H1 (cell line): ENCODE data around the gene FAM72B. TPM values are rescaled to one million over a fixed set of nuclear protein-coding genes. Genes with fewer than 3 reads are reported as not detected.
"Not testable (repeated sequence)": the region's sequence is repeated elsewhere in the genome, so short reads cannot be mapped to it uniquely, and the experiment has no call there.

Source experiments
- CTCF ChIA-PET: fragments of 300-600 bp; sonication (Branson Sonifier 250); formaldehyde crosslinking; loops from one replicate; lab custom pipeline; 2021; ENCODE audit not compliant: partially characterized antibody; lab: Charles Lee
- POLR2A ChIA-PET: fragments of 300-600 bp; sonication (Branson Sonifier 250); formaldehyde crosslinking; loops from one replicate; lab custom pipeline; 2021; ENCODE audit warnings: inconsistent platforms; ENCODE audit not compliant: partially characterized antibody; lab: Charles Lee
- DNase-seq, 2 experiments: peaks; one replicate each; pipeline versions ENCODE4 v3.0.0 to v3.0.0-alpha.2; 2010 to 2022; ENCODE audit warnings: low spot score in 2 of 2, low read depth in 1 of 2, mixed read lengths in 1 of 2
- FAIRE-seq: peaks from 2 replicates; lab custom pipeline; 2011; peaks lifted over from hg19 to GRCh38; lab: Jason Lieb, UNC
- H2AFZ ChIP-seq: 2 replicates; pipeline ENCODE4 v1.8.1; 2012; ENCODE audit warnings: low read length, inconsistent platforms
- H2AK5ac ChIP-seq: 2 replicates; pipeline ENCODE4 v1.6.1; 2013; ENCODE audit warnings: low read depth, low read length
- H2BK120ac ChIP-seq: replicated peaks from 2 replicates; pipeline ENCODE3; 2013; ENCODE audit warnings: low read depth, low read length, inconsistent platforms
- H2BK12ac ChIP-seq: 2 replicates; pipeline ENCODE4 v1.6.1; 2013; ENCODE audit warnings: low read depth, low read length
- H2BK15ac ChIP-seq: 2 replicates; pipeline ENCODE4 v1.6.1; 2013; ENCODE audit warnings: low read length
- H2BK20ac ChIP-seq: 2 replicates; pipeline ENCODE4 v1.6.1; 2013; ENCODE audit warnings: low read length
- H2BK5ac ChIP-seq: 2 replicates; pipeline ENCODE4 v1.6.1; 2013; ENCODE audit warnings: low read depth, low read length
- H3K14ac ChIP-seq: 2 replicates; pipeline ENCODE4 v1.6.1; 2013; ENCODE audit warnings: inconsistent platforms; ENCODE audit not compliant: insufficient read length
- H3K18ac ChIP-seq: 2 replicates; pipeline ENCODE4 v1.6.1; 2013; ENCODE audit warnings: low read length; ENCODE audit errors: extremely low read depth
- H3K23ac ChIP-seq: 2 replicates; pipeline ENCODE4 v1.6.1; 2013; ENCODE audit warnings: inconsistent platforms; ENCODE audit not compliant: insufficient read length
- H3K23me2 ChIP-seq: 2 replicates; pipeline ENCODE4 v1.6.1; 2013; ENCODE audit warnings: low read depth, low read length
- H3K27ac ChIP-seq: 2 replicates; pipeline ENCODE4 v1.6.1; 2011; ENCODE audit warnings: low read depth, low read length, inconsistent platforms
- H3K27me3 ChIP-seq, 4 experiments: replicated peaks in 1 of 4; 1 replicate in 1 of 4; 2 replicates in 3 of 4; pipeline versions ENCODE4 v1.6.1 to v1.8.1; 2011 to 2013; ENCODE audit warnings: low read length in 3 of 4, mild to moderate bottlenecking in 3 of 4, inconsistent platforms in 2 of 4, mixed read lengths in 2 of 4, moderate library complexity in 1 of 4; ENCODE audit not compliant: control insufficient read depth in 3 of 4, insufficient read depth in 3 of 4; ENCODE audit errors: extremely low read depth in 1 of 4
- H3K36me3 ChIP-seq, 4 experiments: 2 replicates each; pipeline versions ENCODE4 v1.6.1 to v1.8.1; 2011 to 2013; ENCODE audit warnings: mild to moderate bottlenecking in 4 of 4, low read length in 3 of 4, moderate library complexity in 2 of 4, control low read depth in 1 of 4, inconsistent platforms in 1 of 4; ENCODE audit not compliant: insufficient read depth in 4 of 4, control insufficient read depth in 2 of 4
- H3K4ac ChIP-seq: replicated peaks from 2 replicates; pipeline ENCODE3; 2013; ENCODE audit warnings: low read length, low read depth, mixed read lengths, inconsistent platforms; ENCODE audit not compliant: insufficient read length
- H3K4me1 ChIP-seq, 4 experiments: replicated peaks in 1 of 4; 1 replicate in 1 of 4; 2 replicates in 3 of 4; pipeline versions ENCODE4 v1.6.1 to v1.8.1; 2011 to 2013; ENCODE audit warnings: low read length in 3 of 4, inconsistent platforms in 2 of 4, mixed read lengths in 1 of 4; ENCODE audit not compliant: insufficient read depth in 4 of 4, control insufficient read depth in 3 of 4
- H3K4me2 ChIP-seq, 2 experiments: 2 replicates each; pipeline versions ENCODE4 v1.6.1 to v1.8.1; 2011 to 2013; ENCODE audit warnings: low read depth in 2 of 2, low read length in 2 of 2, control low read depth in 1 of 2, inconsistent platforms in 1 of 2, mild to moderate bottlenecking in 1 of 2; ENCODE audit not compliant: insufficient read depth in 1 of 2
- H3K4me3 ChIP-seq, 4 experiments: fragments of 200-600, 300-600 bp in 1 of 4; sonication (generic), shearing (Covaris generic), sonication (Bioruptor Twin) in 1 of 4; 2 replicates each; pipeline versions ENCODE4 v1.5.1 to v1.8.1; 2011 to 2016; ENCODE audit warnings: low read length in 4 of 4, low read depth in 3 of 4, control low read depth in 2 of 4, inconsistent platforms in 2 of 4, mild to moderate bottlenecking in 2 of 4, mixed read lengths in 1 of 4, moderate library complexity in 1 of 4; ENCODE audit not compliant: insufficient read depth in 2 of 4; ENCODE audit errors: extremely low read depth in 1 of 4
- H3K56ac ChIP-seq: replicated peaks from 2 replicates; pipeline ENCODE3; 2013; ENCODE audit warnings: low read depth, mild to moderate bottlenecking, mixed read lengths, low read length, inconsistent platforms; ENCODE audit not compliant: insufficient read length
- H3K79me1 ChIP-seq: 2 replicates; pipeline ENCODE4 v1.6.1; 2013; ENCODE audit warnings: low read depth, low read length, control low read depth
- H3K79me2 ChIP-seq, 2 experiments: 2 replicates each; pipeline versions ENCODE4 v1.6.1 to v1.8.1; 2012 to 2013; ENCODE audit warnings: low read length in 2 of 2, mild to moderate bottlenecking in 2 of 2, inconsistent platforms in 1 of 2; ENCODE audit not compliant: insufficient read depth in 2 of 2, control insufficient read depth in 1 of 2
- H3K9ac ChIP-seq, 4 experiments: replicated peaks in 1 of 4; 1 replicate in 1 of 4; 2 replicates in 3 of 4; pipeline versions ENCODE4 v1.6.1 to v1.8.1; 2011 to 2013; ENCODE audit warnings: low read depth in 3 of 4, low read length in 3 of 4, control low read depth in 2 of 4, mild to moderate bottlenecking in 2 of 4, moderate library complexity in 2 of 4, inconsistent platforms in 1 of 4; ENCODE audit errors: extremely low read depth in 1 of 4
- H3K9me3 ChIP-seq, 2 experiments: 2 replicates each; pipeline versions ENCODE4 v1.6.1 to v1.8.1; 2012 to 2013; ENCODE audit warnings: mild to moderate bottlenecking in 2 of 2, moderate library complexity in 2 of 2, control low read depth in 1 of 2, inconsistent platforms in 1 of 2, low read depth in 1 of 2, low read length in 1 of 2, mixed read lengths in 1 of 2; ENCODE audit not compliant: insufficient read depth in 2 of 2
- H4K20me1 ChIP-seq, 2 experiments: replicated peaks in 1 of 2; 2 replicates each; pipeline versions ENCODE3 to v1.8.1; 2011 to 2013; ENCODE audit warnings: inconsistent platforms in 2 of 2, low read length in 2 of 2, mild to moderate bottlenecking in 1 of 2; ENCODE audit not compliant: insufficient read depth in 2 of 2, control insufficient read depth in 1 of 2
- H4K5ac ChIP-seq: 2 replicates; pipeline ENCODE4 v1.6.1; 2013; ENCODE audit warnings: low read length, low read depth, mixed read lengths, inconsistent platforms; ENCODE audit not compliant: insufficient read length
- H4K8ac ChIP-seq: 2 replicates; pipeline ENCODE4 v1.8.0; 2013; ENCODE audit warnings: mild to moderate bottlenecking, moderate library complexity, low read length, inconsistent platforms; ENCODE audit not compliant: insufficient read depth; ENCODE audit errors: extremely low read depth
- H4K91ac ChIP-seq: replicated peaks from 2 replicates; pipeline ENCODE3; 2013; ENCODE audit warnings: low read length, mixed read lengths, inconsistent platforms; ENCODE audit not compliant: insufficient read length
- WGBS, 2 experiments: shearing (Covaris generic) in 1 of 2; methylation state at CpG; one replicate each; pipeline versions ENCODE4 v1.1.6 to v1.1.7; 2013 to 2015; ENCODE audit warnings: low lambda C conversion rate in 2 of 2, mixed read lengths in 2 of 2, inconsistent platforms in 1 of 2, low coverage in 1 of 2, missing lambda C conversion rate in 1 of 2; ENCODE audit not compliant: insufficient replicate concordance in 2 of 2, insufficient coverage in 1 of 2, insufficient read length in 1 of 2; ENCODE audit errors: extremely low coverage in 1 of 2, missing lambda C conversion rate in 1 of 2; 5-methylcytosine and 5-hydroxymethylcytosine counted together
- polyA plus RNA-seq, 7 experiments: library from polyadenylated mRNA; depleted of rRNA in 3 of 7; stranded (reverse) in 5 of 7; unstranded in 2 of 7; fragments of >200 nt in 5 of 7; fragments of 200-250 nt in 2 of 7; gene quantifications; 1 replicate in 5 of 7; 2 replicates in 1 of 7; 4 replicates in 1 of 7; pipeline versions ENCODE4 v1.2.1 to v1.2.3, GENCODE V29; 2011 to 2013; ENCODE audit warnings: missing spikeins in 2 of 7, mixed read lengths in 2 of 7
- total RNA-seq: library from RNA; stranded (reverse); fragmentation: NEBNext Ultra II Directional; extraction: Animal tissue kit (Norgen Biotek cat#: 25700); gene quantifications from 2 replicates; pipeline ENCODE4 v1.2.1, GENCODE V29; 2021

Gene FAM72B
- total and polyA plus RNA-seq, 2 of the 8 experiments (the other 6 are each of a cell fraction or from before 2014, with no cell fraction given) = 7.7 to 20.7 TPM

DNA sequence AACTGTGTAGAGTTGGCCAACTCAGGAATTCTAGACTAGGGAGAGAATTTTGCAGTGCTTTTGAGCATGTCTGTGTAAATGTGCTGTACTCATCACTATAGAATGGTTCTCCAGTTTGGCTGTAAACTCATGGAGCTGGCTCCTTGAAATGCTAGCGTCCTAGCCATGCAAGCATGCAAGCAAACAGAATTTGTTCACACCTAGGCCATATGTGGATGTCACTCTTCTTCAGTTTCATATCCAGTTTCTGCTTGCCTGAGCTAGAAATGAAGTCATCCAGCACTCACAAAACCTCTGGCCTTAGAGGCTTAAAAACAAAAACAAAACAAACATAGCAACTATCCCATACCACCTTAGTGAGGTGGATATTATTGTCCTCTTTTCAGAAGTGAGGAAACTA is 37.6 kb upstream of the FAM72B start:
- H4K8ac ChIP-seq, DNase-seq, H2BK20ac ChIP-seq, H3K9ac ChIP-seq, H2BK5ac ChIP-seq, H3K23ac ChIP-seq, H2AK5ac ChIP-seq, H3K4ac ChIP-seq, H3K79me1 ChIP-seq, H3K4me1 ChIP-seq, H2BK120ac ChIP-seq, H3K36me3 ChIP-seq, H3K9me3 ChIP-seq, H2AFZ ChIP-seq, FAIRE-seq, H3K14ac ChIP-seq, POLR2A ChIA-PET, H4K5ac ChIP-seq, H3K79me2 ChIP-seq, H3K27me3 ChIP-seq, H3K4me2 ChIP-seq, H3K4me3 ChIP-seq, H2BK12ac ChIP-seq, H3K23me2 ChIP-seq, H4K91ac ChIP-seq, H3K18ac ChIP-seq, H3K56ac ChIP-seq, H4K20me1 ChIP-seq, H2BK15ac ChIP-seq, CTCF ChIA-PET, H3K27ac ChIP-seq: not testable (repeated sequence)
- WGBS, 2 experiments = 100% methylated on average over 1 of the region's 1 CpG; no CpG with 5 or more reads in 1 of the 2 experiments

DNA sequence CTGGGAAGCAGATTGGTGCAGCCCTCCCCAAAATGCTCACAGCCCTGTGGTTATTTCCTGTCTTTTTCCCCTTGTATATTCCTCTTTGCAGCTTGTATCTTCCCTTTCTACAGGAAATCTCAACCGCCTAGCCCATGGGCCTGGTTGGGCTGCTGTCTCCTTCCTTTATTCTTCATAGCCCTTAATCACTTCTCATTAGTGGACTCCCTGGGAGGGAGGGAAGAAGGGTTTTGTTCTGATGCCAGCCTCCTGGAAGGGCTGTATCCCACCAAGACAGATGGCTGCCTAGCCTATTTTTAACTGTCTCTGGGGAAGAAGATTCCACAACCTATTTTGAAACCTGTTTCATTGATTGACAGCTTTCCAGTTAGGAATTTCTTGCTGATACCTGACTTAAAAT is 32.5 kb upstream of the FAM72B start:
- H3K56ac ChIP-seq, H3K4me2 ChIP-seq, H3K27me3 ChIP-seq, DNase-seq, H2AFZ ChIP-seq, H4K5ac ChIP-seq, H4K91ac ChIP-seq, H2BK20ac ChIP-seq, H3K23me2 ChIP-seq, H3K36me3 ChIP-seq, H3K79me1 ChIP-seq, CTCF ChIA-PET, H3K79me2 ChIP-seq, H3K18ac ChIP-seq, H2BK120ac ChIP-seq, H2BK15ac ChIP-seq, H3K23ac ChIP-seq, H4K8ac ChIP-seq, H3K9ac ChIP-seq, H3K4me3 ChIP-seq, H4K20me1 ChIP-seq, FAIRE-seq, H3K9me3 ChIP-seq, POLR2A ChIA-PET, H2BK5ac ChIP-seq, H3K4me1 ChIP-seq, H2AK5ac ChIP-seq, H2BK12ac ChIP-seq, H3K27ac ChIP-seq, H3K4ac ChIP-seq, H3K14ac ChIP-seq: not testable (repeated sequence)
- no CpG with 5 or more reads among the region's 1 CpG for WGBS, 2 experiments
